Trophoblast cell (in vitro differentiated cells and primary cell): ENCODE results near the gene PPP6C.
"Not testable (repeated sequence)": the region's sequence is repeated elsewhere in the genome, so short reads cannot be mapped to it uniquely, and the experiment has no call there.

Experiments
- DNase-seq, 2 donors: peaks; one replicate each; pipeline ENCODE4 v3.0.0-alpha.2; 2016
- H2AFZ ChIP-seq: 2 replicates; pipeline ENCODE4 v1.6.1; 2013; ENCODE audit warnings: low read length, moderate library complexity, mild to moderate bottlenecking; ENCODE audit not compliant: insufficient read depth, poor library complexity
- H2AK5ac ChIP-seq: 2 replicates; pipeline ENCODE4 v1.6.1; 2013; ENCODE audit warnings: mild to moderate bottlenecking, low read length
- H2BK120ac ChIP-seq: 2 replicates; pipeline ENCODE4 v1.6.1; 2013; ENCODE audit warnings: low read length, mild to moderate bottlenecking, moderate library complexity; ENCODE audit not compliant: insufficient read depth, poor library complexity
- H2BK12ac ChIP-seq: 2 replicates; pipeline ENCODE4 v1.6.1; 2013; ENCODE audit warnings: mild to moderate bottlenecking, low read length, moderate library complexity
- H2BK5ac ChIP-seq: 2 replicates; pipeline ENCODE4 v1.6.1; 2013; ENCODE audit warnings: low read length, low read depth, moderate library complexity, mild to moderate bottlenecking; ENCODE audit not compliant: poor library complexity
- H3K14ac ChIP-seq: 2 replicates; pipeline ENCODE4 v1.6.1; 2013; ENCODE audit warnings: mild to moderate bottlenecking, low read length
- H3K18ac ChIP-seq: 2 replicates; pipeline ENCODE4 v1.6.1; 2013; ENCODE audit warnings: mild to moderate bottlenecking, low read length
- H3K23ac ChIP-seq: 2 replicates; pipeline ENCODE4 v1.6.1; 2013; ENCODE audit warnings: low read length
- H3K27ac ChIP-seq: 2 replicates; pipeline ENCODE4 v1.5.1; 2013; ENCODE audit warnings: low read depth, mild to moderate bottlenecking, inconsistent platforms, low read length, moderate library complexity
- H3K27me3 ChIP-seq: 2 replicates; pipeline ENCODE4 v1.6.1; 2013; ENCODE audit warnings: inconsistent platforms, mild to moderate bottlenecking, low read length, moderate library complexity; ENCODE audit not compliant: insufficient read depth
- H3K36me3 ChIP-seq, 2 experiments: 1 replicate in 1 of 2; 2 replicates in 1 of 2; pipeline ENCODE4 v1.6.1; 2013; ENCODE audit warnings: low read length in 2 of 2, mild to moderate bottlenecking in 2 of 2, moderate library complexity in 1 of 2; ENCODE audit not compliant: insufficient read depth in 2 of 2, control insufficient read depth in 1 of 2
- H3K4ac ChIP-seq: 2 replicates; pipeline ENCODE4 v1.6.1; 2013; ENCODE audit warnings: low read depth, mild to moderate bottlenecking, low read length, moderate library complexity
- H3K4me1 ChIP-seq, 2 experiments: 1 replicate in 1 of 2; 2 replicates in 1 of 2; pipeline ENCODE4 v1.6.1; 2013; ENCODE audit warnings: low read length in 2 of 2, mild to moderate bottlenecking in 2 of 2, moderate library complexity in 1 of 2; ENCODE audit not compliant: insufficient read depth in 2 of 2, control insufficient read depth in 1 of 2
- H3K4me2 ChIP-seq: 2 replicates; pipeline ENCODE4 v1.6.1; 2013; ENCODE audit warnings: inconsistent platforms, mild to moderate bottlenecking, low read length, moderate library complexity
- H3K4me3 ChIP-seq: 2 replicates; pipeline ENCODE4 v1.5.1; 2013; ENCODE audit warnings: mild to moderate bottlenecking, low read depth, low read length, inconsistent platforms
- H3K79me1 ChIP-seq: one replicate; pipeline ENCODE4 v1.6.1; 2013; ENCODE audit warnings: low read length
- H3K79me2 ChIP-seq: 2 replicates; pipeline ENCODE4 v1.6.1; 2013; ENCODE audit warnings: low read length, mild to moderate bottlenecking; ENCODE audit not compliant: control insufficient read depth, insufficient read depth, poor library complexity
- H3K9ac ChIP-seq: 2 replicates; pipeline ENCODE4 v1.6.1; 2013; ENCODE audit warnings: mild to moderate bottlenecking, low read length
- H3K9me3 ChIP-seq: 2 replicates; pipeline ENCODE4 v1.6.1; 2013; ENCODE audit warnings: low read depth, mild to moderate bottlenecking, control low read depth, inconsistent platforms, low read length; ENCODE audit not compliant: insufficient read depth
- H4K12ac ChIP-seq: 2 replicates; pipeline ENCODE4 v1.6.1; 2013; ENCODE audit warnings: low read depth, mild to moderate bottlenecking, low read length, moderate library complexity
- H4K8ac ChIP-seq: 2 replicates; pipeline ENCODE4 v1.6.1; 2013; ENCODE audit warnings: low read depth, mild to moderate bottlenecking, low read length, moderate library complexity
- H4K91ac ChIP-seq: one replicate; pipeline ENCODE4 v1.6.1; 2013; ENCODE audit warnings: low read depth, mild to moderate bottlenecking, low read length, moderate library complexity
- WGBS: extraction: QIAGEN DNeasy Blood & Tissue Kit; methylation state at CpG from one replicate; pipeline ENCODE4 v1.1.7; 2013; ENCODE audit warnings: missing lambda C conversion rate; ENCODE audit not compliant: insufficient read length, insufficient coverage; ENCODE audit errors: extremely low coverage; 5-methylcytosine and 5-hydroxymethylcytosine counted together

The PPP6C gene

DNA sequence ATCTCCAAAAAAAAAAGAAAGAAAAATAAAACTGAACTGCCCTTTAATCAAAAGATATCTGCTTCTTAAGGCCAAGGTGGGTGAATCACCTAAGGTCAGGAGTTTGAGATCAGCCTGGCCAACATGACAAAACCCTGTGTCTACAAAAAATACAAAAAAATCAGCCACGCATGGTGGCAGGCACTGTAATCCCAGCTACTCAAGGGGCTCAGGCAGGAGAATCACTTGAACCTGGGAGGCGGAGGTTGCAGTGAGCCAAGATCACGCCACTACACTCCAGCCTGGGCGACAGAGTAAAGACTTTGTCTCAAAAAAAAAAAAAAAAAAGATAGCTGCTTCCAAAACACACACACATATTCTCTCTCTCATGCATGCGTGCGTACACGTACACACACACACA, 64.1 kb downstream of the PPP6C start:
- Histone ChIP-seq H3K79me2 (peaks cover 2% of the 10 kb centered on the region), H3K4me2 (no peak overlapping the region), H2BK12ac (no peak overlapping the region), H3K4me1 (peaks cover 0 to 3% of the 10 kb centered on the region in 2 experiments), H3K36me3 (no peaks in the 10 kb centered on the region), H3K9me3 (peaks cover 2% of the 10 kb centered on the region), H3K27ac (no peak overlapping the region), H3K4ac (no peak overlapping the region), H2AK5ac (no peak overlapping the region), H4K8ac (no peak overlapping the region), H2BK5ac (no peak overlapping the region), H3K9ac (no peak overlapping the region), H3K4me3 (no peak overlapping the region), H4K12ac (no peak overlapping the region), H3K23ac (no peak overlapping the region), H3K27me3 (no peaks in the 10 kb centered on the region), H3K14ac (no peak overlapping the region), H2AFZ (no peak overlapping the region), H3K79me1 (no peaks in the 10 kb centered on the region), H4K91ac (no peak overlapping the region), H2BK120ac (no peak overlapping the region), H3K18ac (no peak overlapping the region)
- DNase-seq: no peak
- WGBS: no CpG with 5 or more reads among the region's 7 CpGs

- WGBS: no CpG with 5 or more reads among the region's 2 CpGs
- no peaks in the 10 kb centered on the region for H3K36me3 ChIP-seq
- no peaks in the 10 kb centered on the region for H3K79me1 ChIP-seq
- peaks cover 2% of the 10 kb centered on the region for H3K79me2 ChIP-seq
- H3K4me1 ChIP-seq: peaks cover 0 to 2% of the 10 kb centered on the region in 2 experiments
- H3K27me3 ChIP-seq: no peaks in the 10 kb centered on the region
- no peak overlapping the region for H2BK12ac ChIP-seq
- H4K91ac ChIP-seq: no peak overlapping the region
- H2BK5ac ChIP-seq: no peak overlapping the region
- no peak overlapping the region for H2AFZ ChIP-seq
- no peak for DNase-seq
- no peak overlapping the region for H2BK120ac ChIP-seq
- no peak overlapping the region for H3K23ac ChIP-seq
- no peak overlapping the region for H3K4me2 ChIP-seq
- no peak overlapping the region for H4K8ac ChIP-seq
- H3K14ac ChIP-seq: no peak overlapping the region
- no peak overlapping the region for H3K4ac ChIP-seq
- peaks cover under 1% of the 10 kb centered on the region for H3K9me3 ChIP-seq
- H3K27ac ChIP-seq: no peak overlapping the region
- no peak overlapping the region for H3K4me3 ChIP-seq
- no peak overlapping the region for H3K18ac ChIP-seq
- no peak overlapping the region for H2AK5ac ChIP-seq
- H4K12ac ChIP-seq: no peak overlapping the region
- H3K9ac ChIP-seq: no peak overlapping the region
These were observed 68.5 kb downstream of the PPP6C start for GRCh38 chr9:125121146-125121545.

DNA sequence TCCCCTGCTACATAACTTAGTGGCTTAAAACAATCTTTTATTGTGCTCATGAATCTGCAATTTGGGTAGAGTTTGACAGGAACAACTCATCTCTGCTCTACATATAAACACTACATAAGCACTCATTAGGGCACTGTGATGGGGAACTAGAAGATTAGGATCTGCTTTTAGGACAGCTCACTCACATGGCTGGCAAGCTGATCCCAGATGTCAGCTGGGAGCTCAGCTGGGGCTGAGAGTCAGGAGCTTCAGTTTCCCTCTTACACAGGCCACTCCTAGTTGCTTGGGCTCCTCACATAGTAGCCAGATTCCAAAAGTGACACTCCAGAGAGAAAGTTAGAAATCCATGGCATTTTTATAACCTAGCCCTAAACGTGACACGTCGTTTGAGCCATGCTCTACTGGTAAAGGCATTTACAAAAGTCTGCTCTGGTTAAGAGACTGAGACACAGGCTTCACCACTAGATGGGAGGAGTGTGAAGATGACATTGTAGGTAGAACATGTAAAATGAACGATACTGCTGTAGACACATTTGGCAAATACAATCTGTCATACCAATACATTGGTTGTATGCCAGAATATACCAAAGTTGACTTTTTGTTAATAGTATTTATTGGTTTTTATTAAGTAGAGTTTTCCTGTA, 69.8 kb downstream of the PPP6C start:
- no peak overlapping the region for H4K12ac ChIP-seq
- no peak overlapping the region for H3K27ac ChIP-seq
- H3K4me3 ChIP-seq: no peak overlapping the region
- H2BK120ac ChIP-seq: no peak overlapping the region
- H2AFZ ChIP-seq: no peak overlapping the region
- H2BK12ac ChIP-seq: no peak overlapping the region
- no peak overlapping the region for H3K18ac ChIP-seq
- no peak overlapping the region for H2BK5ac ChIP-seq
- H4K91ac ChIP-seq: no peak overlapping the region
- H3K79me2 ChIP-seq: no peaks in the 10 kb centered on the region
- H3K9ac ChIP-seq: no peak overlapping the region
- no peak overlapping the region for H3K23ac ChIP-seq
- H3K4me2 ChIP-seq: no peak overlapping the region
- peaks cover 0 to 2% of the 10 kb centered on the region in 2 experiments for H3K36me3 ChIP-seq
- H3K14ac ChIP-seq: no peak overlapping the region
- H4K8ac ChIP-seq: no peak overlapping the region
- no peaks in the 10 kb centered on the region for H3K9me3 ChIP-seq
- WGBS: no CpG with 5 or more reads among the region's 4 CpGs
- no peak overlapping the region for H2AK5ac ChIP-seq
- DNase-seq: peak; percentile 18 to 35
- no peak overlapping the region for H3K4ac ChIP-seq
- H3K79me1 ChIP-seq: no peaks in the 10 kb centered on the region
- H3K27me3 ChIP-seq: no peaks in the 10 kb centered on the region
- no peaks in the 10 kb centered on the region for H3K4me1 ChIP-seq

- not testable (repeated sequence) for H3K9me3 ChIP-seq
These were observed 70.9 kb downstream of the PPP6C start for GRCh38 chr9:125118696-125119095.

More at GRCh38 chr9:125118696-125119095, 70.9 kb downstream of the PPP6C start:
- not testable (repeated sequence) for H3K4ac ChIP-seq, H4K91ac ChIP-seq, H3K14ac ChIP-seq, H3K4me3 ChIP-seq, H2BK12ac ChIP-seq, H3K23ac ChIP-seq, H3K9ac ChIP-seq, H3K18ac ChIP-seq, H2AK5ac ChIP-seq, H3K4me2 ChIP-seq, H4K8ac ChIP-seq, H3K4me1 ChIP-seq, H3K79me1 ChIP-seq, H2BK5ac ChIP-seq, H3K27me3 ChIP-seq, H2BK120ac ChIP-seq, DNase-seq, H4K12ac ChIP-seq, H3K27ac ChIP-seq, H2AFZ ChIP-seq, H3K36me3 ChIP-seq, H3K79me2 ChIP-seq
- WGBS: no CpG with 5 or more reads among the region's 2 CpGs
